GM21576 (cell line): ENCODE results near the gene ASMTL.
"Not testable (repeated sequence)": the region's sequence is repeated elsewhere in the genome, so short reads cannot be mapped to it uniquely, and the experiment has no call there.

Experiments
- ATAC-seq: cut with Tn5 transposase; IDR thresholded peaks from one replicate; pipeline ENCODE4 v1.9.1; 2021; ENCODE audit warnings: mild to moderate bottlenecking, moderate library complexity; ENCODE audit not compliant: unreplicated experiment

Gene ASMTL

DNA sequence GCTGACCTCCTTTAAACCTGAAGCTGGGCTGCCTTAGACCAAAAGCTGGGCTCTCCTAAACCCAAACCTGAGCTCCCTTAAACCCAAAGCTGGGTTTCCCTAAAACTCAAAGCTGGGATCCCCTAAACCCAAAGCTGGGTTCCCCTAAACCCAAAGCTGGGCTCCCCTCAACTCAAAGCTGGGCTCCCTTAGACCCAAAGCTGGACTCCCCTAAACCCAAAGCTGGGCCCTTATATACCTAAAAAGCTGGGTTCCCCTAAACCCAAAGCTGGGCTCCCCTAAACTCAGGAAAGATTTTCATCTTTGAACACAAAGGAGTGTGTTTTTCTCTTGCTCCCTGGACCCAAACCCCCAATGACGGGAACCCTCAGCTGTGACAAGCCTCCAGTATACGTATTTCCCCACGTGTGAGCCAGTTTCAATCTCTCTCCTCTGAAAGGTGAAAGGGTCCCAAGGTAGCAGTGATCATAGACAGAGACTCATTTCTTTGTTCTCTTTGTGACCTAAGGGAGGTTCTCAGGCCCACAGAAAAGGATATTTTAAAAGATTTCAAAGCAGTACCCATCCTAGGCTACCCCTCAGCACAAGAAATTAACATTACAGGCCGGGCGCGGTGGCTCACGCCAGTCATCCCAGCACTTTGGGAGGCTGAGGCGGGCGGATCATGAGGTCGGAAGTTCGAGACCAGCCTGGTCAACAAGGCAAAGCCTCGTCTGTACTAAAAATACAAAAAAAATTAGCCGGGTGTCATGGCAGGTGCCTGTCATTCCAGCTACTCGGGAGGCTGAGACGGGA is 31.3 kb upstream of the ASMTL start:
- ATAC-seq, result peak; percentile 53

DNA sequence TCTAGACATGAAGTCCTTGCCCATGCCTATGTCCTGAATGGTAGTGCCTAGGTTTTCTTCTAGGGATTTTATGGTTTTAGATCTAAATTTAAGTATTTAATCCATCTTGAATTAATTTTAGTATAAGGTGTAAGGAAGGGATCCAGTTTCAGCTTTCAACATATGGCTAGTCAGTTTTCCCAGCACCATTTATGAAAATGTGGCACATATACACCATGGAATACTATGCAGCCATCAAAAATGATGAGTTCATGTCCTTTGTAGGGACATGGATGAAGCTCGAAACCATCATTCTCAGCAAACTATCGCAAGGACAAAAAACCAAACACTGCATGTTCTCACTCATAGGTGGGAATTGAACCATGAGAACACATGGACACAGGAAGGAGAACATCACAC is 29.8 kb upstream of the ASMTL start:
- ATAC-seq, result not testable (repeated sequence)

DNA sequence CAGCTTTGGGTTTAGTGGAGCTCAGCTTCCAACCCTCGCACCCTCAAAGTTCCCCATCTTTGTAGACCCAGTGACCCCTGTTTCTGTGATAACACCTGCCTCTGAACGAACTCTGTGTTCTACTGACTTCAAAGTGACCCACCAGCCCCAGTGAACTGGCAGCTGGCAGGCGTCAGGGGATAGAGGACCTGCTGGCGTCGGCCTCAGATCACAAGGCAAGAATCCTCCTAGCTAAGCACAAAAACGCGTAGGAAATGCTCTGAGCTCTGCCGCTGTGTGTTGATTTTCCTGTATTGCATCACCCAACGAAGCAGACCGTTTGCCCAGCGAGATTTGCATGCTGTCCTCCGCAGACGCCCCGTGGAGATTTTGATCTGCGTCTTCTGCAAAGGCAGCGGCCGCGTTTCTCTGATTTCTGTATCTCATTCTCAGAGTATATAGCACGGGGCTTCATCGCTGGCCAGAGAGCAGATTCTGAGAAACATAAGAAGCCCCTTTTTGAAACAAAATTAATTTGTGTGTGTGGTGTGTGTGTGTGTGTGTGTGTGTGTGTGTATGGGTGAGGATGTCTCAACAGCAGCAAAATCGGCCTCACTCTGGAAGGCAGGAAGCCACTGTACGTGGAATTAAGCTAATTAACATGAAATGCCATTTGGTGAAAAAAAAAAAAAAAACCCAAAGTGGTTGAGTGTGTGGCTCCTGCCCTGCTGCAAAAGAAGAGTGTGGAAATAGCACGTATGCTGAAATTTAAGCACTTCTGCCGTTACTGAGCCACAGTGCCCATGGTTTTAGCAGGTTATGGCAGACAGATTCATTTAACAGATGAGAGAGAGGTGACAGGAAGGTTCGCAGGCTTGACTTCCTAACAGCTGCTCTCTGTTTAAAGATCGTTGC is 29.2 kb upstream of the ASMTL start:
- ATAC-seq, result peak; percentile 50

DNA sequence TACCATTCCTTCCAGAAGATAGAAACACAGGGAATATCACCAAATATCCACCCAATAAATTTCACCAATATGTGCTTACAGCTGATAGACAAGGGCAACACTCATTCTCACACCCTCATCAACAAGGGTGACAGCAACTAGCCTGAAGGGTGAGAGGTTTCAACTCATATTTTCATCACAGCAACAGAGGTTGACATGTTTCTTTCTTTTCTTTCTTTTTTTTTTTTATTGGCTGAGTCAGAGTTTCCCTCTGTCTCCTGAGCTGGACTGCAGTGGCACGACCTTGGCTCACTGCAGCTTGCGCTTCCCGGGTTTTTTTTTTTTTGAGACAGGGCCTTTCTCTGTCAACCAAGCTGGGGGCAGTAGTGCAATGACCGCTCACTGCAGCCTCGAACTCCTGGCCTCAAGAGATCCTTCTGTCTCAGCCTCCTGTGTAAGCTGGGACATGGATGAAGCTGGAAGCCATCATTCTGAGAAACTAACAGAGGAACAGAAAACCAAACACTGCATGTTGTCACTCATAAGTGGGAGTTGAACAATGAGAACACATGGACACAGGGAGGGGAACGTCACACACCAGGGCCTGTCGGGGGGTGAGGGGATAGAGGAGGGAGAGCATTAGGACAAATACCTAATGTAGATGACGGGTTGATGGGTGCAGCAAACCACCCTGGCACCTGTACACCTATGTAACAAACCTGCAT is 27.5 kb upstream of the ASMTL start:
- no peak for ATAC-seq

DNA sequence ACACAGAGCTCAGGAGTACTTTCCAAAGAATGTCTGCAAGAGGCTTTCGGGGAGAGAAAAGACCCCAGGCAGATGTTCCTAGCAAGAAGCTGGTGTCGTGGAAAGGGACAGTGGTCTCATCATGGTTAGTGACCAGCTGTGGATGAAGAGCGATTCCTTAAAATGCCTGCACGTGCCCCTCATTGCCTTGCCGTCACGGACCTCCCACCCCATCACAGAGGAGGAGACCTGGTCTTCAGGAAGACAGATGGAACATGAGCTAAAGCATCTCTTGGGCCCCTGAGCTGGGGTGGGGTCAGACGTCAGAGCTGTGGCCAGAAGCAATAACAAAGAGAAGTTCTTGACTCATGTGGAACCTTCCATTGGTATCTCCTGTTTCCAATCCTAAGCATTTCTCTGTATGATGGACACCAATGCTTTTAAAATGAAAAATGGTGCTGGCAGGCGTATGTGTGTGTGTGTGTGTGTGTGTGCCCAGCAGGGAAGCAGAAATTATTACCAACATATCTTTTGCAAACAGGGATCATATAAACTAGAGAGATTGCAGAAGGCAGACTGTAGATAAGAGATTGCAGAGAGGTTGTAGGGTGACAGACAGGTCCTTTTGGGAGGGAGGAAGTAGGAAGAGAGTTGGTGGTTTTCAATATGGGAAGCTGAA is 25.2 kb upstream of the ASMTL start:
- ATAC-seq, result no peak

DNA sequence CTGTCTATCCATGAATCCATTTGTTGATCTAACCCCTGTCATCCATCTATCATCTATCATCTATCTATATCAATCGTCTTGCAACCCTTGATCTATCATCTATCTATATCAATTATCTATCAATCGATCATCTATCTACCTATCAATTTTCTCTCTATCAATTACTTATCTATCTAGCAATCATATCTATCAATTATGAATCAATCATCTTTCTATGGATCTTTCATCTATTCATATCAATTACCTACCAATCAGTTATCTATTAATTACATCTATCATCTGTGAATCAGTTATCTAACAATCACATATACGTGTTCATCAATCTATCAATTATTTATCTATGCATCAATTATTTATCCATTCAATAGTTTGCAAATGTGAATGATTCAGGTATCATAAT is 24.5 kb upstream of the ASMTL start:
- ATAC-seq, result no peak

DNA sequence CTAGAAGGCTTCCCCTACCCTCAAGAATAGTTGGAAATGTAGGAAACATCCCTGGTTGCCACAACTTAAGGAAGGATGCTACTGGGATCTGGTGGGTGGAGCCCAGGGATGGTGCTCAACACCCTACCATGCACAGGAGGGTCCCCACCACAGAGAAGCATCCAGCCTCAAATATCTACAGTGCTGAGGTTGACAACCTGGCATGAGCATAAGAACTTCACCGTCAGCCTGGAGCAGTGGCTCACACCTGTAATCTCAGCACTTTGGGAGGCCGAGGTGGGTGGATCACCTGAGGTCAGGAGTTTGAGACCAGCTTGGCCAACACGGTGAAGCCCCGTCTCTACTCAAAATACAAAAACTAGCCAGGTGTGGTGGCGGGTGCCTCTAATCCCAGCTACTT is 24.0 kb upstream of the ASMTL start:
- no peak for ATAC-seq

DNA sequence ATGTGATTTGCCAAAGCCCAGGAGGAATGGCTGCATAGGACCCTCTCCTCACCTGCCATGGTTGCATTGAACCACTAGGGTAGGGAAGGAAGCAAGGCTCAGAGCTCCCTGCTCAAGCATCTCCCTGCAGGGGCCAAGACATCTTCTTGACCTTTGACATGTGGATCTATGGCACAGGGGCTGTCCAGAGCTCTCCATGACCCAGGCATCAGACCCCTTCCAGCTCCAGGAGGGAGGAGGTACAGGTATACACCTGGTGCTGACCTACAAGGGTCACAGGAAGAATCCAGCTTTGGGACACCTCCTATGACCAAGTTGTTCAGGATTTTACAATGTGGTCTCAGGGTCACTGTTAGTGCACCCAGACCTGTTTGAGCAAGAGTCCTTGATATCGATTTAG is 23.2 kb upstream of the ASMTL start:
- ATAC-seq, result no peak

DNA sequence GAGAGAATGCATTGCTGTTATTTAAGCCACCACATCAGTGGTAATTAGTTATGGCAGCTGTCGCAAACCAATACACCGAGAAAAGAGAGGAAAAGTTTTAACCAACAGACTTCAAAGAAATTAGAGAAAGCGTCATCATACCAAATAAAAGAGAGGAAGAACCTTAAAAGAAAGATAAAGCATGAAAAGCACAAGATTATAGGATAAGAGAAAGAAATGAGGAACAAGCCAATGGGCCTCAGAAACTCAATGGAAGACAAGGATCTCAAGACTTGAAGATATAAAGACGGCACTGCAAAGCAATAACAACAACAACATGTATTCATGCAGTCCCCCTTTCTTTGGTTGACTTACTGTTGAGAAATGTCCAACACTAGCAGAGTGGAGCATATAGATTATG is 22.8 kb upstream of the ASMTL start:
- no peak for ATAC-seq

DNA sequence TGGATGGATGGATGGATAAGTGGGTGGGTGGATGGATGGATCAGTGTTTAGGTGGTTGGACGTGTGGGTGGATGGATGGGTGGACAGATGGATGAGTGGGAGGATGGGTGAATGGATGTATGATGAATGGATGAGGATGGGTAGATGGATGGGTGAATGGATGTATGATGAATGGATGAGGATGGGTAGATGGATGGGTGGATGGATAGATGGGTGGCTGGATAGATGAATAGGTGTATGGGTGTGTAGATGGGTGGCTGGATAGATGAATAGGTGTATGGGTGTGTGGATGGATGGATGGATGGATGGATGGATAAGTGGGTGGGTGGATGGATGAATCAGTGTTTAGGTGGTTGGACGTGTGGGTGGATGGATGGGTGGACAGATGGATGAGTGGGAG is 21.9 kb upstream of the ASMTL start:
- ATAC-seq, result not testable (repeated sequence)

DNA sequence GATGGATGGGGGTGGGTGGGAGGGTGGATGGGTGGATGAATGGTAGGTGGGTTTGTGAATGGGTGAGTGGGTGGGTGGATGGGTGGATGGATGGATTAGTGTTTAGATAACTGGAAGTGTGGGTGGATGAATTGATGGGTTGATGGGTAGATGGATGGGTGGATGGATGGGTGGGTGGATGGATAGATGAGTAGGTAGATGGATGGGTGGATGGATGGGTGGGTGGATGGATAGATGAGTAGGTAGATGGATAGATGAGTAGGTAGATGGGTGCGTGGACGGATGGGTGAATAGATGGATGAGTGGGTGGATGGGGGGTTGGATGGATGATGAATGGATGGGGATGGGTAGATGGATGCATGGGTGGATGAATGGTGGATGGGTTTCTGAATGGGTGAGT is 20.3 kb upstream of the ASMTL start:
- ATAC-seq, result no peak

DNA sequence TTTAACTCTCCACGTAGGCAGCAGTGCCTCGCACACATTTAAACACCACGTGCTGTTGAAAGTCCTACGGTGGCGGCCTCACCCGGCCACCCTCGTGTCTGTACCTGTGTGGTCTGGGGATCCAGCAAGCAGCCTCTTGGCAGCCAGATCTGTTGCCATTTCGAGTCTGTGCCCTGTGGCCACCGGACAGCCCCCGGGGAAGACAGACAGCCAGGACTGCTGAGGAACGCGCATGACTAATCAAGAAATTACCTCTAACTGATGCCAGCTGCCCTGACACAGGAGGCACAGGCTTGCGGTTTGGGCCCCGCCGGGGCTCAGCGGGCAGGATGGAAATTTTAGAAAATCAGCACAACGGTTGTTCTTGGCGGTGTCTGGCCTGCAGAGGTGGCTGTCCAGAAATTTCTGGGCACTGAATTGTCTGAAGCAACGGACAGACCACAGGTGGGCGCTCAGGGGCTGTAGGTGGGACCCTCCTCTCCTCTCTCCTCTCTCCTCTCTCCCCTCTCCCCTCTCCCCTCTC is 15.6 kb upstream of the ASMTL start:
- ATAC-seq, result peak; percentile 47

DNA sequence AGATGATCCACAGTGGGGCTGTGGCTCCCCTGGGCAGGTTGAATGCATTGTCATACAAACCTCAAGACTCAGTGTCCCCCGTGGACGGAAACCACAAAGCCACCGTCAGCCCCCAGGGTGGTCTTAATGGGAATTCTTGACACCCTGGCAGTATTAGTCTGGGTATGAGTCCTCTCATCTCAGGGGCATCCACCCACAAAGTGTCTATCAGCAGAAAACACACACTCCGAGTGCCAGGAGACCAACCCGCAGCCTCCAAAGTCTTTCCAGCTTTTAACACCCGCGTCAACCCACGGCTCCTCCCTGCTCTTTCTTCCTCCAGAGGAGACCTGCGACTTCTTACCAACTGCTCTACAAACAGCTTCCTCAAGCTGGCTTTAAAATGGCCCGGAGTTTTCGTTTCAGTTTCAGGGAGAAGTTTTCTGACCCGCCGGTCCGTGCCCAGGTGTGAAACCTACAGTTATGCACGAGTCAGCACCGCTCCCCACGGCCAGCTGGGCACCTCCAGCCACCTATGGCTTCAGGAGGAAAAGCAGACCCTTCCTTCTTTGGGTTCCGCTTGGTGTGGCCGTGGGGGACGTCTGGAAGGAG is 14.4 kb upstream of the ASMTL start:
- peak; percentile 40 for ATAC-seq

DNA sequence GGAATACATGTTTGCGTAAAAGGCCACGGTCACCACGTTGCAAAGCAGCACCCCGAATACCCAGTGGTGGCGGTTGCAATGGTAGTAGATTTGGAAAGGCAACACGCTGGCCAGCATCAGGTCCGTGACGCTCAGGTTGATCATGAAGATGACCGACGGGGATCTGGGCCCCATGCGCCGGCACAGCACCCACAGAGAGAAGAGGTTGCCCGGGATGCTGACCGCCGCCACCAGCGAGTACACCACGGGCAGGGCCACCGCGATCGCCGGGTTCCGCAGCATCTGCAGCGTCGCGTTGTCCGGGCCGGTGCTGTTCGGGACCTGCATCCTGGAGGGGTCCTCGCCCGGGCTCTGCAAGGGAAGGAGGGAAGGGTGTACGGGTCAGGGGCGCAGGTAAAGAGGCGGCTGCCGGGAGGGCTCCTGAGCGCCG is 13.5 kb upstream of the ASMTL start:
- ATAC-seq, result no peak

DNA sequence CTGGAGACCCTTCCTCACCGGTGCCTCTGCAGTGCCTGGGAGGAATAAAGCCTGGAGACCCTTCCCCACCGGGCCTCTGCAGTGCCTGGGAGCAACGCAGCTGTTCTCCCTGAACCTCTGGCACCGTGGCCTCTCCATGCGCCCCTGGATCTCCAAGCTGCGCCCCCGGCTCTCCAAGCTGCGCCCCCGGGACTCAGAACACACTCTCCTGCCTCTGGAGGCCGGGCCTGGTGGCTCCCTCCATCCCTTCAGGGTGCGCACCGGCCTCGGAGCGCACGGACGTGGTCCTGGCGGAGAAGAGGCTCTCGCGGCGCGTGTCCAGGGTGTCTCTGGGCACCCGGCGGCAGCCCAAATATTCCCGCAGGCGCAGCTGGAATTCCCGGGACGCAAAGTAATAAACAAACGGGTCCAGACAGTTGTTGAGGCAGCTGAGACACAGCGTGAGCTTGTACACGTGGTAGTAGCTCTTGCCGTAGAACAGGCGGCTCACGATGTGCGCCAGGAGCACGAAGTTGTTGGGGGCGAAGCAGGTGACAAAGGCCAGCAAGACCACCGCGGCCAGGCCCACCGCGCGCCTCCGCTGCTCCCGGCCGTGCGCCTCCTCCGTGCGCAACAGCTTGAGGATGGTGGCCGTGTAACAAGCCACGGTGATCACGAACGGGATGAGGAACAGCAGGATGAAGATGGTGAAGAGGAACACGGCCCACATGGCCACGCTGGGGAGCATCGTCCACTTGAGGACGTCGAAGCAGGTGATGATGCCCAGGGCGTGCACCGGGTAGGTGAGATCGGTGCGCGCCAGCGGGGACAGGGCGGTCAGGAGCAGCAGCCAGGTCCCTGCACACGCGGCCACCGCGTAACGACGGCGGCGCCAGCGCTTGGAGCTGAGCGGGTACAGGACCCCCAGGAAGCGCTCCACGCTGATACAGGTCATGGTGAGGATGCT is 12.8 kb upstream of the ASMTL start:
- ATAC-seq, result no peak

DNA sequence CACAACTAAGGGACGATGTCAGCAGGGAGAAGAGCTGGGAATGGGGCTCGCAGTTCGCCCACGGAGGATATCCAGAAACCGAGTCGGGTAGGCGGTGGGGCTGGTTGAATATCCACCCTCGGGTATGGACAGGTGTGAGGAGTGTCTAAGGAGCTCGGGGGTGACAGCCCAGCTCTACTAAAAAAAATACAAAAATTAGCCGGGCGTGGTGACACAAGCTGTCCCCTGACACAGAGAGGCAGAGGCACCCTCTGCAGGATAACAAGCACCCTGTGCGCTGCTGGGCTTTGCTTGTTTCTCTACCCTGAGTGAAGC is 12.2 kb upstream of the ASMTL start:
- ATAC-seq, result no peak

DNA sequence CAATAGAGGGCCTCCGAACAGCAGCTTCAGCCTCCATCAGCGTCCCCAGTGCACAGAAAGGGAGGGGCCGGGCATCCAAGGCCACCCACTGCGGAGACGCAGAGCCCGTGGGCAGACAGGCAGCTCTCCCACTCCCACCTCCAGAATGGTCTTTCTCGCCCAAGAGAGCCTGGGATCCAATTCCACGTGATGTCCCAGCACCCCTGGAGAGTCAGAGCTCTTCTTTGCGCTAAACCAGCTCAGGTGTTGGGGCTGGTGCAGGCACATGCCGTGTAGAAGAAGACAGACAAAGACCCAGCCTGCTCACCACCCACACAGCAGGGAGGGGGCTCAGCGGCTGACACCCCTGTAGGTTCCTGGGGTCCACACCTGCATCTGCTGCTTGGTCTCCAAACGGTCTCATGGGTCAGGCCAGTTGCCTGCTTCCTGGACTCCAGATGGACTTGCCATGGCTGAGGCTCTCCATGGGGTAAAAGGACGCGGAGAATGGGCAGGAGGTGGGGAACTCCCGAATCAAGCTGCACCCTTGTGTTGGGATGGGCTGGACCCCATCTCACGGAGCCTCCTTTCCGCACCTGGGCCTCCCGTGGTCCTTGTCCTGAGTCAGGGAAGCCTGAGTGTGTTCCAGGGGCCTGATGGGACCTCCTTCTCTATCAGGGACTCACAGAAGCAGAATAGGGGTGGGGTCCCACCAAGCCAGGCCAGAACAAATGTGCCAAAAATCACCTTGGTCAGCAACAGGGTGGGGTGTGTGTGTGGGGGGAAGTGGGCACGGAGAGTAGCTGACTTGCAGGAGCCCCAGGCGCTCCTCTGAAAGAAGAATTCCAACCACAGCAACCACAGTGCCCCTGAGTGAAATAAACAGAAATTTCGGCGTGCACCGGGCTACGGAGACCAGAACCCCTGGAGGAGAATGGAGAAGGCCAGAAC is 11.6 kb upstream of the ASMTL start:
- ATAC-seq, result no peak

DNA sequence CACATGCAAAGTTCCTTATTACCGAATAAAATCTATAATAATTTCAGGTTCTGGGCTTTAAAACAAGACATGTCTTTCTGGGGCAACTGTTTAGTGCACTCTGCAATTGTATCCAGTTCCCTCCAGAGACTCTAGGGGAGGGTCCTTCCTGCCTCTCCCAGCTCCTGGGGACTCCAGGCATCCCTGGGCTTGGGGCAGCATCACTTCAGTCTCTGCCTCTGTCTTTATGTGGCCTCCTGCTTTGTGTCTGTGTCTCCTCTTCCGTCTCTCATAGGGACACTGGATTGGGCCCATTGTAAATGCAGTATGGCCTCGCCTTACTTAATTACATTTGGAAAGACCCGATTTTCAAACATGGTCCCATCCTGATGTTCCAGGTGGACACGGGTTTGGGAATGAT is 10.9 kb upstream of the ASMTL start:
- no peak for ATAC-seq
